Fibroblast of the aortic adventitia (primary cell): Measurements from ENCODE around the gene NCAN. TPM values are rescaled to one million over a fixed set of nuclear protein-coding genes. Genes with fewer than 3 reads are reported as not detected.
"Not testable (repeated sequence)": the region's sequence is repeated elsewhere in the genome, so short reads cannot be mapped to it uniquely, and the experiment has no call there.

Experiments
- DNase-seq: peaks from one replicate; pipeline ENCODE4 v3.0.0-alpha.2; 2010; ENCODE audit warnings: low read depth
- H3K4me3 ChIP-seq: 2 replicates; pipeline ENCODE4 v1.5.1; 2011; ENCODE audit warnings: low read depth, mild to moderate bottlenecking, control low read depth, low read length, moderate library complexity
- total RNA-seq: library from RNA; depleted of rRNA; stranded (reverse); fragments of >200 nt; gene quantifications from 2 replicates; pipeline ENCODE4 v1.2.3, GENCODE V29; 2012; ENCODE audit warnings: low replicate concordance
- TF ChIP-seq, protein P1 (sequence below): IDR thresholded peaks from 2 replicates; pipeline ENCODE4 v1.5.1; 2011; ENCODE audit warnings: mild to moderate bottlenecking, low read length, control low read depth, inconsistent platforms; ENCODE audit not compliant: insufficient read depth

NCAN gene
- total RNA-seq, 1 donor, result not detected

DNA sequence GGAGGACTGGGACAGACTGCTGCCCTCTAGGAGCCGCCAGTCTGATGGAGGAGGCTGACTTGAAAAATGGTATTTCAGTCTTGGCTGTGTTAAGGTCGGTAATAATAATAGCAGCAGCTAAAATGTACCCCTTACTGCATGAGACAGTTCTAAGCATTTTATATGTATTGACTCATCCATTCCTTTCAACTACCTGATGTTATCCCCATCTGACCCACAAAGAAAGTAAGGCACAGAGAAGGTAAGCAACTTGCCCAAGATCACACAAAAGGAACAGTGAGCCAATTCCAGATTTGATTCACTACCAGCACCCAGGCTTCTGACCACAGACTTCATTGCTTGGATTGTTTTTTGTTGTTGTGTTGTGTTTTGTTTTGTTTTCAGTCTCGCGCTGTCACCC is 4.0 kb downstream of the NCAN start:
- TF ChIP-seq, protein P1, sequence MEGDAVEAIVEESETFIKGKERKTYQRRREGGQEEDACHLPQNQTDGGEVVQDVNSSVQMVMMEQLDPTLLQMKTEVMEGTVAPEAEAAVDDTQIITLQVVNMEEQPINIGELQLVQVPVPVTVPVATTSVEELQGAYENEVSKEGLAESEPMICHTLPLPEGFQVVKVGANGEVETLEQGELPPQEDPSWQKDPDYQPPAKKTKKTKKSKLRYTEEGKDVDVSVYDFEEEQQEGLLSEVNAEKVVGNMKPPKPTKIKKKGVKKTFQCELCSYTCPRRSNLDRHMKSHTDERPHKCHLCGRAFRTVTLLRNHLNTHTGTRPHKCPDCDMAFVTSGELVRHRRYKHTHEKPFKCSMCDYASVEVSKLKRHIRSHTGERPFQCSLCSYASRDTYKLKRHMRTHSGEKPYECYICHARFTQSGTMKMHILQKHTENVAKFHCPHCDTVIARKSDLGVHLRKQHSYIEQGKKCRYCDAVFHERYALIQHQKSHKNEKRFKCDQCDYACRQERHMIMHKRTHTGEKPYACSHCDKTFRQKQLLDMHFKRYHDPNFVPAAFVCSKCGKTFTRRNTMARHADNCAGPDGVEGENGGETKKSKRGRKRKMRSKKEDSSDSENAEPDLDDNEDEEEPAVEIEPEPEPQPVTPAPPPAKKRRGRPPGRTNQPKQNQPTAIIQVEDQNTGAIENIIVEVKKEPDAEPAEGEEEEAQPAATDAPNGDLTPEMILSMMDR, result no peak
- no peak for DNase-seq
- no peak overlapping the region for H3K4me3 ChIP-seq

DNA sequence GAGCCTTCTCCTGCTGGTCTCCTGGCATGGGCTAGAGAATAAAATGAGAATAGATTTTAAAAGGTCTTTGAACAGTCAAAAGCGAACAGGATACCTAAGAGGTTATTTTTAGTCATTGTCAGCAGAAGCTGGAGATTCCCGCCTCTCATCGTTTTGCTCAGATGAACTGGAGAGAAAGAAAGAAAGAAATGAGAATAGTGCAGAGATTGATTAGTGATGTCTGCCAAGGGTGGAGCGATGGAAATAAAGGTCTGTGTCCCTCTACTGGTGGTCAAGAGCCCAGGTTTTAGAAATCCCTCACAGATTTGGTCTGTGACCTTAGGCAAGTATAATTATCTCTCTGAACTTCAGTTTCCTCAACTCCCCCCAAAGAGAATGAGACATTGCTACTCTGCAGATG is 5.3 kb downstream of the NCAN start:
- no peak overlapping the region for H3K4me3 ChIP-seq
- peak; percentile 30 for DNase-seq
- TF ChIP-seq, protein P1, result no peak

DNA sequence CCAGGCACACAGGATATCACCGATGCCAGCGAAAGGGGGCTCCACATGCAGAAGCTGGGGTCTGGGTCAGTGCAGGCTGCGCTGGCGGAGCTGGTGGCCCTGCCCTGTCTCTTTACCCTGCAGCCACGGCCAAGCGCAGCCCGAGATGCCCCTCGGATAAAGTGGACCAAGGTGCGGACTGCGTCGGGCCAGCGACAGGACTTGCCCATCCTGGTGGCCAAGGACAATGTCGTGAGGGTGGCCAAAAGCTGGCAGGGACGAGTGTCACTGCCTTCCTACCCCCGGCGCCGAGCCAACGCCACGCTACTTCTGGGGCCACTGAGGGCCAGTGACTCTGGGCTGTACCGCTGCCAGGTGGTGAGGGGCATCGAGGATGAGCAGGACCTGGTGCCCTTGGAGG is 7.2 kb downstream of the NCAN start:
- no peak overlapping the region for H3K4me3 ChIP-seq
- TF ChIP-seq, protein P1, result no peak
- no peak for DNase-seq

DNA sequence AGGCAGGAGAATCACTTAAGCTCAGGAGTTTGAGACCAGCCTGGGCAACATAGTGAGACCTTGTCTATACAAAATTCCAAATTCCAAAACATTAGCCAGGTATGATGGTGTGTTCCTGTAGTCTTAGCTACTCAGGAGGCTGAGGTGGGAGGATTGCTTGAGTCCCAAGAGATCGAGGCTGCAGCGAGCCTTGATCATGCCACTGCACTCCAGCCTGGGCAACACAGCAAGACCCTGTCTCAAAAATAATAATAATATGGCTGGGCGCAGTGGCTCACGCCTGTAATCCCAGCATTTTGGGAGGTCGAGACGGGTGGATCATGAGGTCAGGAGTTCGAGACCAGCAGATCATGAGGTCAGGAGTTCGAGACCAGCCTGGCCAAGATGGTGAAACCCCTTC is 9.2 kb downstream of the NCAN start:
- DNase-seq, result not testable (repeated sequence)

DNA sequence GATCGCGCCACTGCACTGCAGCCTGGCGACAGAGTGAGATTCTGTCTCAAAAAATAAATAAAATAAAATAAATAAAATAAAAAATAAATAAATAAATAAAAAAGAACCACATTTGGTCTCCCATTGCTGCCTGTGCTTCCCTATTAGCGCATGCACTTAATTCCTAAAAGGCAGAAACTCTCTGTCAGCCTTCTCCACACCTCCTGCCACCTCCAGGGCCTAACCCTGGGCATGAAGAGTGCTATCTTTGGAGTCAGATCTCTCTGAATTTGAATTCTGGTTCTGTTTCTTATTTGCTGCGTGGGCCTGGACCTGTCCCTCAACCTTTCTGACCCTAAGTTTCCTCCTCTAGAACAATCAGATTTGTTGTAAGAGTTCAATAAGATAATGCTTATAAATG is 11.3 kb downstream of the NCAN start:
- DNase-seq, result no peak
- no peak overlapping the region for H3K4me3 ChIP-seq
- TF ChIP-seq, protein P1, result no peak

More for the DNA sequence above, 9.2 kb downstream of the NCAN start:
- H3K4me3 ChIP-seq, result not testable (repeated sequence)

DNA sequence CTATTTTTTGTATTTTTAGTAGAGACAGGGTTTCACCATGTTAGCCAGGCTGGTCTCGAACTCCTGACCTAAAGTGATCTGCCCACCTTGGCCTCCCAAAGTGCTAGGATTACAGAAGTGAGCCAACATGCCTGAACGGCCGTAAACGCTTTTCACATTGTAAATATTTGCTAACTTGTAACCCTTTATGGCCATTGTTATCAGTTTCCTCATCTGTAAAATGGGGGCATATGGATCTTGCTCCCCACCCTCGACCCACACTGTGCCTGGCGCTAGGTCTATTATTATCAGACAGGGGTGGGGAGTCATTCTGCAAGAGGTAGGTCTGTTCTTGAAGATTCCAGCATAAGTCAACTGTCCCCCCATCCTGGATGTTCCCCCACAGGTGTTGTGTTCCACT is 11.9 kb downstream of the NCAN start:
- no peak overlapping the region for H3K4me3 ChIP-seq
- TF ChIP-seq, protein P1, result no peak
- DNase-seq, result no peak

DNA sequence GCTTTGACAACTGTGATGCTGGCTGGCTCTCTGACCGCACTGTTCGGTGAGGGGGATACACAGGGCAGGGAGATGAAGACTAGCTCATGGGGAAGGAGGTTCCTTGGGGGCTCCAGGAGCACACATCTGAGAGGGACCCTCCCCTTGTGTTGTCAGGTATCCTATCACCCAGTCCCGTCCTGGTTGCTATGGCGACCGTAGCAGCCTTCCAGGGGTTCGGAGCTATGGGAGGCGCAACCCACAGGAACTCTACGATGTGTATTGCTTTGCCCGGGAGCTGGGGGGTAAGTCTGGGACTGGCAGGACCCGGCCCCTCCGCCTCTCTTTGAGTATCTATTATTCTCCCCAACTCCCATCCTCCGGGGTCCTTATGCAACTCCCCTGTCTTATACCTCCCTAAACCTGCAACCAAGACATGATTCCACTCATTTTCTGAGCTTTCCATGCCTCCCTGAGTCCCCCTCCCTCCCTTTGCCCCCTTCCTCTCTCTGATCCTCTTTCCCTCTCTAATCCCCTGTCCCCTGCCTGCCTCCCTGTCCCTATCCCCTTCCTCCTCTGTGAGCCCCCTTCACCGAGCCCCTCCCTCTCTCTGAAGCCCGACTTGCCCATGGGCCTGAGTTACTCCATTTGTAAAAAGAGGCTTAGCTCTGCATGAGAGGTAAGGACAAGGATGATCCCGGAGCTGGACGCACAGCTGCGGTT is 12.5 kb downstream of the NCAN start:
- DNase-seq, result no peak
- TF ChIP-seq, protein P1, result no peak
- H3K4me3 ChIP-seq, result no peak overlapping the region
